IMR-90 (cell line): ENCODE results near the gene DNASE1. TPM values are rescaled to one million over a fixed set of nuclear protein-coding genes. Genes with fewer than 3 reads are reported as not detected.

Experiments
- ATAC-seq: fragments of 200-7000 bp; cut with Tn5 transposase; 2 replicates; pipeline ENCODE4 v1.9.1; 2020; ENCODE audit warnings: low read depth, mild to moderate bottlenecking, moderate library complexity
- BruUV-seq: library from RNA; stranded (reverse); fragments of 400-500 nt; replicated peaks from 2 replicates; lab custom pipeline; 2021; lab: Mats Ljungman, UMichigan
- CTCF ChIA-PET: fragments of 300-600 bp; formaldehyde crosslinking; extraction: SDS; loops from one replicate; lab custom pipeline; 2021; ENCODE audit warnings: antibody characterized with exemption; lab: Yijun Ruan, JAX
- POLR2A ChIA-PET: fragments of 300-600 bp; sonication (Branson Sonifier 250); formaldehyde crosslinking; loops from one replicate; lab custom pipeline; 2022; ENCODE audit warnings: antibody characterized with exemption; ENCODE audit not compliant: unreplicated experiment; lab: Charles Lee
- DNase-seq: peaks from one replicate; pipeline ENCODE4 v3.0.0; 2013
- H2AFZ ChIP-seq: replicated peaks from 2 replicates; pipeline ENCODE3; 2013; ENCODE audit warnings: low read length, mild to moderate bottlenecking; ENCODE audit not compliant: poor library complexity
- H2AK5ac ChIP-seq: 2 replicates; pipeline ENCODE4 v1.6.1; 2013; ENCODE audit warnings: low read depth, low read length, inconsistent platforms
- H2AK9ac ChIP-seq: replicated peaks from 2 replicates; pipeline ENCODE3; 2013; ENCODE audit warnings: mild to moderate bottlenecking, low read depth, low read length, moderate library complexity; ENCODE audit not compliant: poor library complexity
- H2BK120ac ChIP-seq: 2 replicates; pipeline ENCODE4 v1.6.1; 2013; ENCODE audit warnings: low read depth, low read length, inconsistent platforms
- H2BK15ac ChIP-seq: 3 replicates; pipeline ENCODE4 v1.6.1; 2013; ENCODE audit warnings: low read depth, low read length, inconsistent platforms
- H2BK20ac ChIP-seq: 2 replicates; pipeline ENCODE4 v1.6.1; 2013; ENCODE audit warnings: low read depth, mild to moderate bottlenecking, inconsistent platforms, low read length, moderate library complexity
- H2BK5ac ChIP-seq: 2 replicates; pipeline ENCODE4 v1.6.1; 2013; ENCODE audit warnings: mild to moderate bottlenecking, low read depth, low read length, inconsistent platforms; ENCODE audit not compliant: poor library complexity, severe bottlenecking
- H3K14ac ChIP-seq: replicated peaks from 2 replicates; pipeline ENCODE4 v1.6.1; 2013; ENCODE audit warnings: low read depth, low read length, inconsistent platforms
- H3K18ac ChIP-seq: 2 replicates; pipeline ENCODE4 v1.6.1; 2013; ENCODE audit warnings: low read depth, low read length, control low read depth
- H3K23ac ChIP-seq: 2 replicates; pipeline ENCODE4 v1.6.1; 2013; ENCODE audit warnings: low read depth, low read length, inconsistent platforms
- H3K27ac ChIP-seq: 2 replicates; pipeline ENCODE4 v1.5.1; 2013; ENCODE audit warnings: mild to moderate bottlenecking, control low read depth, low read length; ENCODE audit not compliant: insufficient read depth
- H3K27me3 ChIP-seq: 2 replicates; pipeline ENCODE4 v1.6.1; 2013; ENCODE audit warnings: low read length; ENCODE audit not compliant: control insufficient read depth, insufficient read depth
- H3K36me3 ChIP-seq: 2 replicates; pipeline ENCODE4 v1.6.1; 2013; ENCODE audit warnings: low read length, mixed read lengths; ENCODE audit not compliant: control insufficient read depth, insufficient read depth
- H3K4ac ChIP-seq: 2 replicates; pipeline ENCODE4 v1.6.1; 2013; ENCODE audit warnings: low read depth, low read length, inconsistent platforms
- H3K4me1 ChIP-seq: 2 replicates; pipeline ENCODE4 v1.6.1; 2013; ENCODE audit warnings: low read length, mixed read lengths; ENCODE audit not compliant: control insufficient read depth, insufficient read depth
- H3K4me2 ChIP-seq: 2 replicates; pipeline ENCODE4 v1.6.1; 2013; ENCODE audit warnings: low read depth, mild to moderate bottlenecking, control low read depth, low read length, moderate library complexity
- H3K4me3 ChIP-seq: 2 replicates; pipeline ENCODE4 v1.5.1; 2013; ENCODE audit warnings: low read depth, mild to moderate bottlenecking, control low read depth, low read length, moderate library complexity; ENCODE audit not compliant: insufficient read depth
- H3K56ac ChIP-seq: 2 replicates; pipeline ENCODE4 v1.6.1; 2013; ENCODE audit warnings: low read length, inconsistent platforms; ENCODE audit not compliant: insufficient read depth; ENCODE audit errors: extremely low read depth
- H3K79me1 ChIP-seq, 2 experiments: 2 replicates each; pipeline ENCODE4 v1.6.1; 2013; ENCODE audit warnings: low read length in 2 of 2, inconsistent platforms in 1 of 2, low read depth in 1 of 2
- H3K9ac ChIP-seq: 2 replicates; pipeline ENCODE4 v1.6.1; 2013; ENCODE audit warnings: low read depth, low read length, control low read depth
- H3K9me1 ChIP-seq: 2 replicates; pipeline ENCODE4 v1.6.1; 2013; ENCODE audit warnings: low read length, inconsistent platforms; ENCODE audit not compliant: insufficient read depth
- H3K9me3 ChIP-seq: 2 replicates; pipeline ENCODE4 v1.6.1; 2013; ENCODE audit warnings: low read length; ENCODE audit not compliant: control insufficient read depth, insufficient read depth
- H4K20me1 ChIP-seq: 2 replicates; pipeline ENCODE4 v1.6.1; 2013; ENCODE audit warnings: low read length, inconsistent platforms; ENCODE audit not compliant: insufficient read depth
- H4K5ac ChIP-seq: 2 replicates; pipeline ENCODE4 v1.6.1; 2013; ENCODE audit warnings: mild to moderate bottlenecking, low read depth, low read length, control low read depth
- H4K8ac ChIP-seq, 2 experiments: 2 replicates each; pipeline ENCODE4 v1.6.1; 2013; ENCODE audit warnings: low read depth in 2 of 2, low read length in 2 of 2, control low read depth in 1 of 2, inconsistent platforms in 1 of 2
- H4K91ac ChIP-seq: 2 replicates; pipeline ENCODE4 v1.6.1; 2013; ENCODE audit warnings: low read depth, low read length, inconsistent platforms; ENCODE audit not compliant: insufficient read depth
- BHLHE40 ChIP-seq: fragments of 150-350 bp; IDR thresholded peaks from 2 replicates; pipeline ENCODE4 v1.6.1; 2016; ENCODE audit warnings: mild to moderate bottlenecking, low read depth, low read length
- FOS ChIP-seq: fragments of 150-350 bp; IDR thresholded peaks from 2 replicates; pipeline ENCODE4 v1.6.1; 2016; ENCODE audit warnings: low read depth, low read length
- MXI1 ChIP-seq: IDR thresholded peaks from 2 replicates; pipeline ENCODE4 v1.6.1; 2012; ENCODE audit warnings: low read depth, mild to moderate bottlenecking, low read length, moderate library complexity, borderline replicate concordance
- NFE2L2 ChIP-seq: fragments of 150-350 bp; IDR thresholded peaks from 2 replicates; pipeline ENCODE4 v1.6.1; 2016; ENCODE audit warnings: low read depth, mild to moderate bottlenecking, low read length
- SMC3 ChIP-seq: fragments of 150-350 bp; IDR thresholded peaks from 2 replicates; pipeline ENCODE4 v1.6.1; 2016; ENCODE audit warnings: low read depth, mild to moderate bottlenecking, antibody characterized with exemption, low read length, moderate library complexity
- WGBS, 2 experiments: methylation state at CpG; one replicate each; pipeline versions ENCODE4 v1.1.5 to v1.1.7; 2013; ENCODE audit warnings: missing lambda C conversion rate in 2 of 2; ENCODE audit not compliant: insufficient read length in 1 of 2; ENCODE audit errors: extremely low coverage in 2 of 2; 5-methylcytosine and 5-hydroxymethylcytosine counted together
- dilution Hi-C: fragments of 300-500 bp; cut with HindIII; formaldehyde crosslinking; loops from one replicate; pipeline ENCODE4 v1.14.3; 2018; ENCODE audit warnings: low sequenced_read_pairs; ENCODE audit not compliant: unreplicated experiment
- in situ Hi-C: fragments of 300-500 bp; cut with MboI; formaldehyde crosslinking; loops from 3 replicates; pipeline ENCODE4 v1.14.3; 2019; ENCODE audit warnings: low sequenced_read_pairs, inconsistent platforms, mixed read lengths
- intact Hi-C: fragments of 100-400 bp; cut with micrococcal nuclease; formaldehyde crosslinking; loops from 2 replicates; pipeline ENCODE4 v1.10.0; 2022
- polyA plus RNA-seq, 3 experiments: library from polyadenylated mRNA; depleted of rRNA; stranded (reverse); fragments of >200 nt; gene quantifications; 2 replicates each; pipeline ENCODE4 v1.2.3, GENCODE V29; 2012; ENCODE audit warnings: low replicate concordance in 1 of 3
- total RNA-seq: library from RNA; depleted of rRNA; stranded (reverse); fragments of >200 nt; gene quantifications from 2 replicates; pipeline ENCODE4 v1.2.3, GENCODE V29; 2012

The DNASE1 gene
- total and polyA plus RNA-seq, 2 of the 4 experiments (the other 2 are of a cell fraction): 5.4 to 15.9 TPM

GRCh38 chr16:3696425-3697218 is 42.1 kb downstream of the DNASE1 start:
- 96% methylated on average over 3 of the region's 13 CpGs; no CpG with 5 or more reads in 1 of the 2 experiments for WGBS, 2 experiments
- no peak overlapping the region for H3K14ac ChIP-seq
- no peaks in the 10 kb centered on the region for H3K9me3 ChIP-seq
- BruUV-seq: no TSS peak
- no peak overlapping the region for H2AFZ ChIP-seq
- no peaks in the 10 kb centered on the region for H3K36me3 ChIP-seq
- DNase-seq (peak; percentile 94), ATAC-seq (peak; percentile 98)
- no peak overlapping the region for H3K23ac ChIP-seq
- H3K27ac ChIP-seq: peak overlapping the region; percentile 34; the same call in 1 of the 2 replicates
- 0 out of 4 replicates have a peak overlapping the region, but pooled peaks of 1 of the 2 experiments have one; percentile 10 for H4K8ac ChIP-seq
- H2AK9ac ChIP-seq: no peak overlapping the region
- H4K5ac ChIP-seq: no peak overlapping the region; the same call in 1 of the 2 replicates
- in situ Hi-C loops (no loop called here), intact Hi-C loops (loop anchor here (10.0 kb wide), 2 partner anchors 418 to 558 kb away; partner anchors contain the start of gene ADCY9), dilution Hi-C loops (no loop called here)
- peak overlapping the region; percentile 16; the same call in 1 of the 2 replicates for H3K4ac ChIP-seq
- peaks cover 8% of the 10 kb centered on the region; the same call in 1 of the 2 replicates for H4K20me1 ChIP-seq
- no peak overlapping the region for H3K9ac ChIP-seq
- H3K18ac ChIP-seq: no peak overlapping the region
- H3K9me1 ChIP-seq: 0 out of 2 replicates have a peak, but pooled peaks cover 3% of the 10 kb centered on the region
- peaks cover 30 to 51% of the 10 kb centered on the region in 2 experiments for H3K79me1 ChIP-seq
- H3K56ac ChIP-seq: no peak overlapping the region
- peaks cover 4% of the 10 kb centered on the region; the same call in 1 of the 2 replicates for H3K4me1 ChIP-seq
- H2BK20ac ChIP-seq: no peak overlapping the region
- CTCF ChIA-PET: no interaction called here
- peak overlapping the region; percentile 11 for H2BK5ac ChIP-seq
- POLR2A ChIA-PET: no interaction called here
- H3K27me3 ChIP-seq: no peaks in the 10 kb centered on the region
- H2BK120ac ChIP-seq: no peak overlapping the region
- no peak overlapping the region for H2AK5ac ChIP-seq
- H4K91ac ChIP-seq: no peak overlapping the region
- no peak overlapping the region for H3K4me3 ChIP-seq
- no peak overlapping the region for H2BK15ac ChIP-seq
- H3K4me2 ChIP-seq: peak overlapping the region; percentile 1; the same call in 1 of the 2 replicates
- peak; percentile 76; the same call in 1 of the 2 replicates for TF ChIP-seq BHLHE40
- no peak for TF ChIP-seq MXI1
- TF ChIP-seq SMC3: no peak
- TF ChIP-seq FOS: no peak
- peak; percentile 87 for TF ChIP-seq NFE2L2
